Measurements from ENCODE around the gene ZFAND3.

- TF ChIP-seq EZH2phosphoT487 (IDR thresholded peaks at IDR 0.05; ENCODE audit: borderline replicate concordance): no peak
- TF ChIP-seq, protein P1, sequence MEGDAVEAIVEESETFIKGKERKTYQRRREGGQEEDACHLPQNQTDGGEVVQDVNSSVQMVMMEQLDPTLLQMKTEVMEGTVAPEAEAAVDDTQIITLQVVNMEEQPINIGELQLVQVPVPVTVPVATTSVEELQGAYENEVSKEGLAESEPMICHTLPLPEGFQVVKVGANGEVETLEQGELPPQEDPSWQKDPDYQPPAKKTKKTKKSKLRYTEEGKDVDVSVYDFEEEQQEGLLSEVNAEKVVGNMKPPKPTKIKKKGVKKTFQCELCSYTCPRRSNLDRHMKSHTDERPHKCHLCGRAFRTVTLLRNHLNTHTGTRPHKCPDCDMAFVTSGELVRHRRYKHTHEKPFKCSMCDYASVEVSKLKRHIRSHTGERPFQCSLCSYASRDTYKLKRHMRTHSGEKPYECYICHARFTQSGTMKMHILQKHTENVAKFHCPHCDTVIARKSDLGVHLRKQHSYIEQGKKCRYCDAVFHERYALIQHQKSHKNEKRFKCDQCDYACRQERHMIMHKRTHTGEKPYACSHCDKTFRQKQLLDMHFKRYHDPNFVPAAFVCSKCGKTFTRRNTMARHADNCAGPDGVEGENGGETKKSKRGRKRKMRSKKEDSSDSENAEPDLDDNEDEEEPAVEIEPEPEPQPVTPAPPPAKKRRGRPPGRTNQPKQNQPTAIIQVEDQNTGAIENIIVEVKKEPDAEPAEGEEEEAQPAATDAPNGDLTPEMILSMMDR (IDR thresholded peaks at IDR 0.05 in 2 of 3, conservative IDR thresholded peaks at IDR 0.05 in 1 of 3; ENCODE audit: borderline replicate concordance in 1 of 3, insufficient read depth in 1 of 3, low read depth in 2 of 3, low read length in 2 of 3): no peak
- TF ChIP-seq POLR2A (IDR thresholded peaks at IDR 0.05; ENCODE audit: borderline replicate concordance, extremely low read depth, insufficient read depth, insufficient read length): no peak
- no peak for TF ChIP-seq EZH2 (IDR thresholded peaks at IDR 0.05)
- no peak for TF ChIP-seq JUND (IDR thresholded peaks at IDR 0.05)
- no peak for TF ChIP-seq POLR2AphosphoS5 (IDR thresholded peaks at IDR 0.05; ENCODE audit: low read depth, low read length)
- no peak for TF ChIP-seq ATF3 (IDR thresholded peaks at IDR 0.05)
- TF ChIP-seq SIN3A (IDR thresholded peaks at IDR 0.05; ENCODE audit: low read depth): no peak
- no peak for TF ChIP-seq CBX3 (IDR thresholded peaks at IDR 0.05; ENCODE audit: low read depth)
- no peak for TF ChIP-seq CEBPB (IDR thresholded peaks at IDR 0.05; ENCODE audit: low read depth)
- no peak for TF ChIP-seq YY1 (IDR thresholded peaks at IDR 0.05; ENCODE audit: extremely low read depth, insufficient replicate concordance, low read depth, low read length)
- TF ChIP-seq ZNF274 (IDR thresholded peaks at IDR 0.05; ENCODE audit: low read depth, low read length): no peak
- TF ChIP-seq MAX (IDR thresholded peaks at IDR 0.05): no peak
- no peak for TF ChIP-seq ZFX (IDR thresholded peaks at IDR 0.05)
Observed at GRCh38 chr6:37903351-37904340, 84.1 kb downstream of the ZFAND3 start.
